ENCODE data around the gene SMPD3. TPM values are rescaled to one million over a fixed set of nuclear protein-coding genes. Genes with fewer than 3 reads are reported as not detected.

SMPD3 gene
- total RNA-seq, 1 experiment from 2014 or later, result 1.4 TPM

GRCh38 chr16:68488554-68488953 is 40.2 kb upstream of the SMPD3 start:
- ChIA-PET POLR2A (no interaction called here), CTCF (no interaction called here)
- Mint-ChIP-seq H3K9me3 (no peaks in the 10 kb centered on the region), H3K36me3 (no peaks in the 10 kb centered on the region), H3K4me1 (peaks cover 32% of the 10 kb centered on the region), H3K27me3 (ENCODE audit: low read depth) (no peaks in the 10 kb centered on the region), H3K27ac (no peak overlapping the region), H3K4me3 (no peak overlapping the region)
- no peak for DNase-seq (ENCODE audit: low spot score)
- no peak for ATAC-seq
- TF ChIP-seq ZNF423 (CRISPR knock-in tag; IDR thresholded peaks at IDR 0.05) (no peak), ZNF396 (CRISPR knock-in tag; IDR thresholded peaks at IDR 0.05; ENCODE audit: borderline replicate concordance) (no peak), ATF2 (CRISPR knock-in tag; IDR thresholded peaks at IDR 0.05; ENCODE audit: borderline replicate concordance, low read depth) (no peak), NR3C1 (CRISPR knock-in tag; conservative IDR thresholded peaks at IDR 0.05; ENCODE audit: low read depth) (no peak), USF1 (CRISPR knock-in tag; IDR thresholded peaks at IDR 0.05) (no peak), ZNF138 (CRISPR knock-in tag; conservative IDR thresholded peaks at IDR 0.05) (no peak), MXD4 (CRISPR knock-in tag; IDR thresholded peaks at IDR 0.05; ENCODE audit: borderline replicate concordance) (no peak), PRRX2 (CRISPR knock-in tag; IDR thresholded peaks at IDR 0.05) (no peak), FOXP4 (CRISPR knock-in tag; IDR thresholded peaks at IDR 0.05) (no peak), ESRRA (CRISPR knock-in tag; IDR thresholded peaks at IDR 0.05; ENCODE audit: borderline replicate concordance) (no peak)

- CTCF ChIA-PET, result interaction anchor here (0.8 to 2.1 kb wide), 7 partner anchors 23 to 123 kb away, joined by 3 to 10 read pairs (median 4); partner anchors contain the start of gene ZFP90
- POLR2A ChIA-PET, result no interaction called here
- no peaks in the 10 kb centered on the region for H3K36me3 Mint-ChIP-seq
- H3K9me3 Mint-ChIP-seq, result peaks cover 5% of the 10 kb centered on the region
- ATAC-seq, result no peak
- H3K27ac Mint-ChIP-seq, result no peak overlapping the region
- peaks cover 32% of the 10 kb centered on the region for H3K4me1 Mint-ChIP-seq
- H3K27me3 Mint-ChIP-seq (ENCODE audit: low read depth), result peaks cover 3% of the 10 kb centered on the region; the same call in 1 of the 2 replicates
- H3K4me3 Mint-ChIP-seq, result no peak overlapping the region
- no peak for DNase-seq (ENCODE audit: low spot score)
- TF ChIP-seq ESRRA (CRISPR knock-in tag; IDR thresholded peaks at IDR 0.05; ENCODE audit: borderline replicate concordance), result no peak
- no peak for TF ChIP-seq SP1 (CRISPR knock-in tag; conservative IDR thresholded peaks at IDR 0.05)
- no peak for TF ChIP-seq RORB (CRISPR knock-in tag; IDR thresholded peaks at IDR 0.05)
- TF ChIP-seq PREB (CRISPR knock-in tag; IDR thresholded peaks at IDR 0.05; ENCODE audit: borderline replicate concordance), result no peak
- no peak for TF ChIP-seq ZNF138 (CRISPR knock-in tag; conservative IDR thresholded peaks at IDR 0.05)
- TF ChIP-seq ZNF219 (CRISPR knock-in tag; IDR thresholded peaks at IDR 0.05; ENCODE audit: borderline replicate concordance), result no peak
- TF ChIP-seq ATF3 (CRISPR knock-in tag; conservative IDR thresholded peaks at IDR 0.05), result no peak
- TF ChIP-seq ZNF281 (CRISPR knock-in tag; IDR thresholded peaks at IDR 0.05), result no peak
- TF ChIP-seq E2F1 (CRISPR knock-in tag; IDR thresholded peaks at IDR 0.05), result no peak
- TF ChIP-seq ZNF512 (CRISPR knock-in tag; IDR thresholded peaks at IDR 0.05; ENCODE audit: borderline replicate concordance), result no peak
- no peak for TF ChIP-seq E2F5 (CRISPR knock-in tag; IDR thresholded peaks at IDR 0.05)
- TF ChIP-seq TP53 (CRISPR knock-in tag; IDR thresholded peaks at IDR 0.05), result no peak
- TF ChIP-seq KAT7 (CRISPR knock-in tag; IDR thresholded peaks at IDR 0.05; ENCODE audit: borderline replicate concordance), result no peak
These were observed 39.4 kb upstream of the SMPD3 start for GRCh38 chr16:68487669-68488068.

Measured in WTC11 (cell line).